Right lung (tissue), 10 donors: Measurements from ENCODE around the gene CCDC43. TPM values are rescaled to one million over a fixed set of nuclear protein-coding genes. Genes with fewer than 3 reads are reported as not detected.
A peak's percentile ranks its signal among the peaks of the same experiment; 100 is the strongest.
"Not testable (repeated sequence)": the region's sequence is repeated elsewhere in the genome, so short reads cannot be mapped to it uniquely, and the experiment has no call there.

Experiments used
- DNase-seq, 2 donors: peaks; one replicate each; pipeline ENCODE4 v3.0.0-alpha.2; 2013
- long read RNA-seq, 8 donors: transcript quantifications; one replicate each; lab custom pipeline, GENCODE V29; 2026
- polyA plus RNA-seq, 5 donors: library from polyadenylated mRNA; unstranded; fragments of 120-200 nt; gene quantifications; one replicate each; pipeline versions ENCODE4 v1.2.1 to v1.2.3, GENCODE V29; 2013; ENCODE audit warnings: inconsistent platforms in 1 of 5, low replicate concordance in 1 of 5; ENCODE audit not compliant: insufficient read length in 5 of 5, insufficient read depth in 1 of 5

The CCDC43 gene
- polyA plus RNA-seq, result 10 to 100 TPM; 25.2 to 35.7 (median 31.7) TPM
- long read RNA-seq, donor 1, transcript CCDC43-201 (5 exons, 2,082 nt), result major isoform, 17 of 20 reads
- long read RNA-seq, donor 1, partial matches to known transcripts, result 0 of 20 reads
- long read RNA-seq, donor 1, other reads (novel, unspliced or antisense), result 0 of 20 reads
- long read RNA-seq, donor 2, transcript CCDC43-201 (5 exons, 2,082 nt), result major isoform, 6 of 6 reads
- long read RNA-seq, donor 2, partial matches to known transcripts, result 0 of 6 reads
- long read RNA-seq, donor 2, other reads (novel, unspliced or antisense), result 0 of 6 reads
- long read RNA-seq, donor 3, transcript CCDC43-201 (5 exons, 2,082 nt), result major isoform, 5 of 6 reads
- long read RNA-seq, donor 3, partial matches to known transcripts, result 0 of 6 reads
- long read RNA-seq, donor 3, other reads (novel, unspliced or antisense), result 0 of 6 reads
- long read RNA-seq, donor 4, transcript CCDC43-205 (3 exons, 692 nt), result major isoform, 5 of 8 reads
- long read RNA-seq, donor 4, partial matches to known transcripts, result 0 of 8 reads
- long read RNA-seq, donor 4, other reads (novel, unspliced or antisense), result 0 of 8 reads
- long read RNA-seq, donor 5, transcript CCDC43-201 (5 exons, 2,082 nt), result major isoform, 20 of 23 reads
- long read RNA-seq, donor 5, partial matches to known transcripts, result 0 of 23 reads
- long read RNA-seq, donor 5, other reads (novel, unspliced or antisense), result 0 of 23 reads
- long read RNA-seq, donor 6, transcript CCDC43-201 (5 exons, 2,082 nt), result major isoform, 8 of 10 reads
- long read RNA-seq, donor 6, partial matches to known transcripts, result 0 of 10 reads
- long read RNA-seq, donor 6, other reads (novel, unspliced or antisense), result 0 of 10 reads
- long read RNA-seq, donor 7, transcript CCDC43-201 (5 exons, 2,082 nt), result major isoform, 12 of 14 reads
- long read RNA-seq, donor 7, partial matches to known transcripts, result 0 of 14 reads
- long read RNA-seq, donor 7, other reads (novel, unspliced or antisense), result 0 of 14 reads
- long read RNA-seq, donor 8, transcript CCDC43-201 (5 exons, 2,082 nt), result major isoform, 5 of 6 reads
- long read RNA-seq, donor 8, partial matches to known transcripts, result 0 of 6 reads
- long read RNA-seq, donor 8, other reads (novel, unspliced or antisense), result 0 of 6 reads

DNA sequence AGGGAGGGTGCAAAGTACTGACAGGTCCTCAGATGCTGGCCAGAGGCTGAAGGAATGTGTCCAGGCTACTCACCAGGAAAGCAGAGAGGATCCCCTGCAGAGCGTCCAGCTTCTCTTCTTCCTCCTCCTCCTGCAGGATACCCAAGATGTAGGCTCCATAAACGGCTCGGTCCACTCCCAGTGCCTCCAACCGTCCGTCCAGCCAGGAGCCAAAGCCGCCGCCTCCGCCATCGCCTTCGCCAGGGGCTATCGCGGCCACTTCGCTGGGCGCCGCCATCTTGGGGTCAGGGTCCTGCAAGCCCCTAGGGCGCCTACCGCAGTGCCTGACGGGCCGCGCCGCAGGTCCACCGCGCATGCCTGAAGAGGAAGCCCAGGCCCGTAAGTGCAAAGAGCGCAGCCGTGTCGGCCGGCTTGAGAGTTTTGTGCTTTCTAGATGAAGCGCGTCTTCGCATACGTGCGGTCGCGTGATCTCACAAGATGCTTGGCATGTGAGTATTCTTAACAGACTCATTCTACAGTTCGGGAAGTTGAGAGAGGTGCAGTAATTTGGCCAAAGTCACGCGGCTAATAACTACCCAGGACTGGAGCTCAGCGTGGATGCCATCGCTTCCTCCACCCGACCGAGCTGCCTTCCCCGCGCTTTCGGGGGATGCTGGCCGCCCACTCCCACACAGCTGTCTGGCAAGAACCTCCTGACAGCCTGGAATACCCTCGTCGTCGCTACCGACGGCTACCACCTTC lies at the start of gene CCDC43:
Gene CCDC43, minus strand, starts transcription at position 300 of the 741 bp plus-strand sequence. Its CDS starts 23 bp downstream, at position 277.
- peak; percentile 86 to 89 for DNase-seq

DNA sequence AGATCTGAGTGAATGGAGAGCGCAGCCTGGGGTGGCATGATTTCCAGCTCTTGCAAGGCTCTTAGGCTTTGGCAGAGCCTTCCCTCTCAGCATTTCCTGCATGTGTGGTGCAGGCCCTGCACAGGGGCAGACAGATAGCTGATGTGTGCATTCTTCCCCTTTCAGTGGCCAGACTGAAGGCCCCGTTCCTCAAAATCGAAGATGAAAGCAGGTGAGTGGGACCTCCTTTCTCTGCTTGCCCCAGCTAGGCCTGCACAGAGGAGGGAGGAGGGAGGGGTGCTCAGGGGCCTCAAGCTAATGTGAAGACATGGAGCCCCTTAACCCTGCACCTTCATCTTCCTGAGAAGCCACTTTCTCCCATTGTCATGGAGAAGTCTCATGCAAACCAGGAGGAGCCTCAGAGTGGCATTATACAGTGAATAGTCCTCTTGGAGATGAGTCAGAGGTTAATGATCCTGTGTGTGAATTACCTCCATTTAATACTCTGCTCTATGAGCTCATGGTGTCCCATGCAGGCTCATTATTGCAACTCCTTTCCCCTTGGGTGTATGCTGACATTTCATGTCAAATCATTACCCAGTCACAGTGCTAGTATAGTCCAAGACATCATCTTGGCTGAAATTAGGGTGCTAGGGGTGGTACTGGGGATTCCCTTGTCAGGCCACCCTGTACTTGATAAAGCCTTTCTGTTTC lies 48.8 kb upstream of the CCDC43 start:
- DNase-seq, result no peak

DNA sequence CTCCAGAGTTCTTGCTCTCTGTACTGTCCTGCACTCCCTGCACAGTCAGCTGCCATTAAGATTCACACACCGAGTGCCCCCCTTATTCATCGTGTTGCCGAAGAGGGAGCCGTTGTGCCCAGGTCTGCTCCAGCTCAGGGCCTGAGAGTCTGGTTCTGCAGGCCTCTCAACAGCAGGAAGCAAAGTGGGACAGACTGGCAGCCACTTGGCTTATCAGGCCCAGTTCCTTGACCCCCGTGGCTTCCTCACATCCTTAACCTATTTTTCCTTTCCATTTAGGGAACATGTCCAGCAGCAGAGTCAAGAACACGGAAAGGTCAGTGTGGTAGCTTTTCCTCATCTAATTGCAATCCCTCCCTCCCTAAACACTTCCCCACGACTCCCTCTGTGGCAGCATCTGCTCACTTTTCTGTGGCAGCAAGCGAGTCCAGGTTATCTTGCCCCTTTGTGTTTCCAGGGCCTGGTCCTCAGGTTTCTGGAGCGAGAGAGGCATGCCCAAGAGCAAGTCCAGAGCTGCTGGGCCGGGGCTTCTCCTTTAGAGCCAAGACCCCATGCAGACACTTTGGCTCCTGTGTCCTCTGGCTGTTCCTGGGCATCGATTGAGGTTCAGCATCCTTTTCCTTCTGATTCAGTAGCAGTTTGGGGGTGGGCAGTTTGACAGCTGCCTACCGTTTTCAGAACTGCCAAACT lies 47.1 kb upstream of the CCDC43 start:
- no peak for DNase-seq

DNA sequence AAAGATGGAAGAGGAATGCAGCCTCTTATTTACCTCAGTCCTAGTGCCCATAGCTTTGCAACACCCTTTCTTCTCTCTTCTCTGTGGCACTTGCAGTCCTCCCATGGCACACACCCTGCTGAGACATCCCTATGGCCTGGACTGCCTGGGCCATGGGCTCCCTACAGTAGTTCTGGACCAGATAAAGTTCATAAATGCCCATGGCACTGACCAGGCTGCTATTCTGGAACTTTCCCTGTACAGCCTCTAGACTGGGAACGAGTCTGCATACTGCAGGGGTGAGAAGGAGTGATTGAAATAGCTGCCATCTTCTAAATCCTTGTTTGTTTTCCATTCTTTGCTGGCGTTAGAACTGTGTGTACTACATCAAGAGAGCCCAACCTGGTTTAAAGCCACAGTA lies 44.7 kb upstream of the CCDC43 start:
- no peak for DNase-seq

- DNase-seq, result no peak
Observed at GRCh38 chr17:44733753-44734152, 44.2 kb upstream of the CCDC43 start.

DNA sequence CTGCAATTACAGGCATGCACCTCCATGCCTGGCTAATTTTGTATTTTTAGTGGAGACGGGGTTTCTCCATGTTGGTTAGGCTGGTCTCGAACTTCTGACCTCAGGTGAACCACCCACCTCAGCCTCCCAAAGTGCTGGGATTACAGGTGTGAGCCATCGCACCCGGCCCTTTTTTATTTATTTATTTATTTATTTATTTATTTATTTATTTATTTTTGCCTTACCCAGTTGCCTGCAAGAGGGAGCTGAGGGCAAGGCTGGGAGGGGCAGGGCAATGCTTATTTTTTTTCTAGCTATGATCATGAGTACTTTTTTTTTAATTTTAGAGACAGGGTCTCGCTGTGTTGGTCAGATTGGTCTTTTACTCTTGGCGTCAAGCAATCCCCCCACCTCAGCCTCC lies 36.5 kb upstream of the CCDC43 start:
- not testable (repeated sequence) for DNase-seq

DNA sequence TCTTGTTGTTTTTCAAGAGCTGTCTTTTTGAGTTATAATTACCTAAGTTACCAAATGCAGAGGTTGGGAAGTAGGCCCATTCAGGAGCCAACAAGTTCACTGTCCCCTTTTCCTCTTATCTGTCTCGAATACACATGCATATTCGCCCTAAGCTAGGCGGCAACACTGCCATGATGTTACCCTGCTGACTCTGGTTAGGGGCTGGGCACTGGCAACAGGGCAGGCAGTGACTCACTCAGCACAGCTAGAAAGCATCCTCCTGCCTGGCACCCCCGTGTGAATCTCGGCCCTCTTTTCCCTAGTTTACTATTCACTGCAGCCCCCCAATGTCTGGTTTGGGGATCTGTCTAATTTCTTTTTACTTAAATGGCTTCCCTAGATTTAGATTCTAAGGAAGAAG lies 32.7 kb upstream of the CCDC43 start:
- DNase-seq, result no peak

GRCh38 chr17:44719444-44719843 lies 29.9 kb upstream of the CCDC43 start:
- no peak for DNase-seq

DNA sequence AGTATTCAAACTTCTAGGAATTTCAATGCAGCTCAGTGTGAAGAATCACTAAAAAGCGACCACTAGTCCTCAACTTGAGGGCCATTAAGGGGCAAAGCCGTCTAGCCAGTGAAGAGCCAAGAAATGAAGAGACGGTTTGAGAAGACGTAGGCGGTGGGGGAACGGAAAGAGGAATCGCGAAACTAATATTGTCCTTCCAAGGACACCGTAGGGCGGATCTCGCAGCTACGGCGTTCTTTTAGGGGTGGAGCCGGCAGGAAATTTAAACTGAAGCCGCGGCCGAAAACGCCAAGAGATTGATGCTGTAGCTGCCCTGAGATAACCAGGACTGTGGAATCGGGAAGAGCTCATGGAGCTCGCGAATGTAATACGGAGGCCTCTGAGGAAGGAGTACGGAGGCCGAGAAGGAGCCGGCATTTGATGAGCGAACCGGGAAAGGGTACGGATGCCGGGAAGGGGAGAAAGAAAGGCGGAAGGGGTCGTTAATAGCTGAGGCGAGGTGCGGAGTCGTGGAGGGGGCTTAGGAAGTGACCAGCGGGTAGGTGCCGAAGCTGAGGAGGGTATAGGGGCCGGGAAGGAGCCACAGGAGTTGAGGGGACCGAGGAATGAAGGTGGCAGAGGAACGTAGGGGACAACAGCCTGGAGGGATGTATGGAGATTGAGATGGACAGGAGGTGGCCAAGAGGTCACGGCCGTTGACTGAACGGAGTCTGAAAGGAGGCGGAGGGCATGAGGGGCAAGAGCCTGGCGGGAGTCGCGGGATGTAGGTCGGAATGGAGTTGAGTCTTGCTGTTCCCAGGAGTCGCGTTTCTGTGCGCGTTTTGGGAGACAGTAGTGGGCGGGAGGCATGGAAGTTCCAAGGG lies 19.1 kb upstream of the CCDC43 start, which contains the start of gene DBF4B:
Gene DBF4B, plus strand, starts transcription at position 265 of the 863 bp plus-strand sequence. Its CDS starts 156 bp downstream, at position 421.
- DNase-seq, result peak; percentile 91 to 92

GRCh38 chr17:44707755-44708400 lies 18.3 kb upstream of the CCDC43 start:
- DNase-seq, result no peak

- not testable (repeated sequence) for DNase-seq
Observed at GRCh38 chr17:44700288-44700687, 10.7 kb upstream of the CCDC43 start.

- DNase-seq, result no peak
Observed at GRCh38 chr17:44693609-44694008, 4.0 kb upstream of the CCDC43 start.

GRCh38 chr17:44690746-44691306 lies 1.2 kb upstream of the CCDC43 start:
- DNase-seq, result not testable (repeated sequence)

DNA sequence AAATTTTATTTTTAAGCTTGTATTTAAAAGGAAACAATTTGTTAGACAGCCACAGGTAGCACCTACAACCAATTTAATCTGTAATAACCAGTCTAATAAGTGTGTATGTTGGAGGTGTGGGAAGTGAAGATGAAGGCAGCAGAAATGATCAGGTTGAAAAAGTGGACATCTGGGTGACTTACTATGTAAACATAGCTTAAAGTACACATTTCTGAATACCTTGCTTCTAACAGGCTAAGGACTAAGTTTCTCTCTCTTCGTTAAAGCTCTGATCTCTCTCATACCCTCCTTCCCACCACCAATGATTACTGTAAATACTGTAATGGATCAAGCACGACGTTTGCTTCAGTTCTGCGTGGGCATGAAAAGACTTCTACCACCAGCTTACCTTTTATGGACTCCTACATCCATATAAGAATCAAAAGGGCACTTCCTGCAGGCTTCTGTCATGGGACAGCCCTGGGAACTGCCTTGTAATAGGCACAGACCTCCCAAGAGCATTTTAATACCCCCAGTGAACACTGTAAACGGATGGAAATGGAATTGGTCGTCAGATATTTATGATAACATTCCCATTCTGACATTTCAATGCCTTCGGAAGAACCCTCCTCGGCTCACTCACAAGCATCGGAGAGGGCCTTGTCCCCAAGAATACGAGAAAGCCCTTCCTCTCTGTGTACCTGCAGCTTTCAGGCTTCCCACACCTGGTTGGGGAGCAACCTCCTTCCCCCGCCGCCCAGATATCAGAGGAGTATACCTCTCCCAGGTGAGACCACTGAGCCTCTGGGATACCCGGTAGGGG lies 700 bp downstream of the CCDC43 start:
- DNase-seq, result no peak

DNA sequence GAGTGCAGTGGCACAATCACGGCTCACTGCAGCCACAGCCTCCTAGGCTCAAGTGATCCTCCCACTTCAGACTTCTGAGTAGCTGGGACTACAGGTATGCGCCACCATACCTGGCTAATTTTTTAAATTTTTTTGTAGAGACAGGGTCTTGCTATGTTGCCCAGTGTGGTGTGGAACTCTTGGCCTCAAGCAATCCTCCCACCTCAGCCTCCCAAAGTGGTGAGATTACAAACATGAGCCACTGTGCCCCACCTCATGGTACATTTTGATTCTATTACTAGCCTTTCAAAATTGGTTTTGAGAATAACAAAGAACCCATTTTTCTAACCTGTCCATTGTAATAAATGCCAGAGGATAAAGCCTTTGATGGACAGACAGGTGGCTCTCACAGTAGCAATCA lies 1.4 kb downstream of the CCDC43 start:
- DNase-seq, result no peak

GRCh38 chr17:44687756-44688155 lies 1.8 kb downstream of the CCDC43 start:
- DNase-seq, result no peak

- not testable (repeated sequence) for DNase-seq
Observed at GRCh38 chr17:44683303-44683702, 6.3 kb downstream of the CCDC43 start.
